ENCODE measurements around the gene CRB3.

CRB3 gene

GRCh38 chr19:6514089-6514488, 50.0 kb downstream of the CRB3 start:
- no peak for DNase-seq (ENCODE audit: low spot score)
- no peak for TF ChIP-seq CTCF (IDR thresholded peaks at IDR 0.05; ENCODE audit: extremely low read depth, missing control alignments)

GRCh38 chr19:6514926-6515544, 51.0 kb downstream of the CRB3 start:
- no peak for DNase-seq (ENCODE audit: low spot score)
- no peak for TF ChIP-seq CTCF (IDR thresholded peaks at IDR 0.05; ENCODE audit: extremely low read depth, missing control alignments)

GRCh38 chr19:6516018-6516658, 52.1 kb downstream of the CRB3 start:
- no peak for TF ChIP-seq CTCF (IDR thresholded peaks at IDR 0.05; ENCODE audit: extremely low read depth, missing control alignments)

More at GRCh38 chr19:6516018-6516658, 52.1 kb downstream of the CRB3 start:
- peak; percentile 92 for DNase-seq (ENCODE audit: low spot score)
